Subcutaneous abdominal adipose tissue (tissue), 5 donors: ENCODE results near the gene EIF4A2.
"Not testable (repeated sequence)": the region's sequence is repeated elsewhere in the genome, so short reads cannot be mapped to it uniquely, and the experiment has no call there.

Experiments used
- H3K27ac ChIP-seq: one replicate; pipeline ENCODE4 v1.7.0; 2013; ENCODE audit warnings: low read depth, mild to moderate bottlenecking, inconsistent platforms, low read length, moderate library complexity
- H3K27me3 ChIP-seq, 5 donors: one replicate each; pipeline ENCODE4 v1.7.0; 2013; ENCODE audit warnings: low read length in 5 of 5, inconsistent platforms in 1 of 5; ENCODE audit not compliant: control insufficient read depth in 5 of 5, insufficient read depth in 4 of 5
- H3K36me3 ChIP-seq, 5 donors: one replicate each; pipeline ENCODE4 v1.7.0; 2013; ENCODE audit warnings: low read length in 5 of 5; ENCODE audit not compliant: control insufficient read depth in 5 of 5, insufficient read depth in 5 of 5
- H3K4me1 ChIP-seq, 5 donors: one replicate each; pipeline ENCODE4 v1.7.0; 2013; ENCODE audit warnings: low read length in 5 of 5, mild to moderate bottlenecking in 3 of 5, moderate library complexity in 1 of 5; ENCODE audit not compliant: control insufficient read depth in 5 of 5, insufficient read depth in 5 of 5
- H3K4me3 ChIP-seq, 5 donors: one replicate each; pipeline ENCODE4 v1.7.0; 2013; ENCODE audit warnings: low read length in 5 of 5, low read depth in 1 of 5
- H3K9ac ChIP-seq, 5 donors: one replicate each; pipeline ENCODE4 v1.7.0; 2013; ENCODE audit warnings: low read length in 5 of 5, mild to moderate bottlenecking in 4 of 5, moderate library complexity in 3 of 5
- H3K9me3 ChIP-seq, 5 donors: one replicate each; pipeline ENCODE4 v1.7.0; 2013; ENCODE audit warnings: low read length in 5 of 5; ENCODE audit not compliant: control insufficient read depth in 5 of 5
- donor health status: healthy.
- donor health status: healthy.
- donor health status: healthy.
- donor health status: healthy.
- donor health status: healthy.

EIF4A2 gene

DNA sequence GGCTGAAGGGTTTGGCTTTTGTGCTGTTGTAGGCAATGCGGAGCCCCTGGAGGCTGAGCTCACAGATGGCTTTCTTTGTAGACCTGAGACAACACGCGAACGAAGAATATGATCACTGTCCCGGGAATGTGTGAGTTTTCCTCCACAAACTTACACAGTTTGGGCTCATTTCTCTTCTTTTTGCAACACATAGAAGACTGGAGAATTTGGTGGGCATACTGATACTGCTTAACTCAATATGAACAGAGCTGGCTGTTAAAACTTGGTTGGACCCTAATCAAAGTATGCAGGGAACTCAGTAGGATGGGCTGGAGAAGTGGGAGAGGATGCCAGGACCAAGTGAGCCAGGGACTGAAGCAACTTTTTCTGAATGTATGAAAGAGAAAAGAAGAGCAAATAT lies 35.1 kb downstream of the EIF4A2 start:
- no peak overlapping the region for H3K9ac ChIP-seq

GRCh38 chr3:186818956-186819355 lies 35.6 kb downstream of the EIF4A2 start:
- Histone ChIP-seq H3K9ac (no peak overlapping the region), H3K4me3 (no peak overlapping the region), H3K36me3 (no peaks in the 10 kb centered on the region), H3K4me1 (peaks cover 0 to 3% (median 0%) of the 10 kb centered on the region in 5 donors), H3K27me3 (peaks cover 0 to under 1% (median 0%) of the 10 kb centered on the region in 5 donors), H3K9me3 (no peaks in the 10 kb centered on the region), H3K27ac (no peak overlapping the region)

More for the DNA sequence above, 35.1 kb downstream of the EIF4A2 start:
- H3K4me1 ChIP-seq: peaks cover 0 to 2% (median 0%) of the 10 kb centered on the region in 5 donors
- no peaks in the 10 kb centered on the region for H3K36me3 ChIP-seq
- no peak overlapping the region for H3K27ac ChIP-seq
- H3K9me3 ChIP-seq: no peaks in the 10 kb centered on the region
- H3K4me3 ChIP-seq: no peak overlapping the region
- H3K27me3 ChIP-seq: peaks cover 0 to 4% (median 0%) of the 10 kb centered on the region in 5 donors

GRCh38 chr3:186821429-186822387 lies 38.3 kb downstream of the EIF4A2 start:
- Histone ChIP-seq H3K27ac (no peak overlapping the region), H3K4me3 (no peak overlapping the region), H3K27me3 (peaks cover 0 to 24% (median 10%) of the 10 kb centered on the region in 5 donors), H3K9me3 (no peaks in the 10 kb centered on the region), H3K9ac (no peak overlapping the region), H3K4me1 (peaks cover 2 to 28% (median 23%) of the 10 kb centered on the region in 5 donors), H3K36me3 (no peaks in the 10 kb centered on the region)

- not testable (repeated sequence) for H3K9me3 ChIP-seq, H3K36me3 ChIP-seq, H3K27ac ChIP-seq, H3K4me3 ChIP-seq, H3K9ac ChIP-seq
- peaks cover 0 to 24% (median 10%) of the 10 kb centered on the region in 5 donors for H3K27me3 ChIP-seq
- H3K4me1 ChIP-seq: peaks cover 2 to 28% (median 24%) of the 10 kb centered on the region in 5 donors
Observed at GRCh38 chr3:186822388-186822759, 39.0 kb downstream of the EIF4A2 start.

- H3K27me3 ChIP-seq: peaks cover 0 to 24% (median 10%) of the 10 kb centered on the region in 5 donors
- H3K9me3 ChIP-seq: no peaks in the 10 kb centered on the region
- H3K36me3 ChIP-seq: no peaks in the 10 kb centered on the region
- peaks cover 2 to 32% (median 28%) of the 10 kb centered on the region in 5 donors for H3K4me1 ChIP-seq
- no peak overlapping the region for H3K4me3 ChIP-seq
- H3K9ac ChIP-seq: no peak overlapping the region
- H3K27ac ChIP-seq: no peak overlapping the region
Observed at GRCh38 chr3:186823386-186823785, 40.0 kb downstream of the EIF4A2 start.

GRCh38 chr3:186824430-186825139 lies 41.2 kb downstream of the EIF4A2 start:
- peak overlapping the region in 3 of 5 donors; percentile 17 to 53 (median 23) for H3K4me3 ChIP-seq
- no peaks in the 10 kb centered on the region for H3K36me3 ChIP-seq
- peaks cover 0 to 24% (median 13%) of the 10 kb centered on the region in 5 donors for H3K27me3 ChIP-seq
- H3K9me3 ChIP-seq: no peaks in the 10 kb centered on the region
- H3K9ac ChIP-seq: peak overlapping the region in 2 of 5 donors; percentile 44 to 64
- H3K27ac ChIP-seq: peak overlapping the region; percentile 23
- peaks cover 4 to 32% (median 28%) of the 10 kb centered on the region in 5 donors for H3K4me1 ChIP-seq

- Histone ChIP-seq H3K9ac (peak overlapping the region in 2 of 5 donors; percentile 33 to 66), H3K4me1 (peaks cover 4 to 32% (median 28%) of the 10 kb centered on the region in 5 donors), H3K27ac (peak overlapping the region; percentile 60), H3K36me3 (no peaks in the 10 kb centered on the region), H3K27me3 (peaks cover 3 to 30% (median 20%) of the 10 kb centered on the region in 5 donors), H3K4me3 (peak overlapping the region; percentile 11 to 74 (median 62)), H3K9me3 (no peaks in the 10 kb centered on the region)
Observed at GRCh38 chr3:186825294-186825821, 42.0 kb downstream of the EIF4A2 start.

- Histone ChIP-seq H3K4me1 (peaks cover 4 to 32% (median 28%) of the 10 kb centered on the region in 5 donors), H3K27me3 (peaks cover 3 to 31% (median 26%) of the 10 kb centered on the region in 5 donors), H3K27ac (peak overlapping the region; percentile 60), H3K9ac (peak overlapping the region in 4 of 5 donors; percentile 5 to 74 (median 48)), H3K9me3 (no peaks in the 10 kb centered on the region), H3K4me3 (peak overlapping the region; percentile 57 to 74 (median 62)), H3K36me3 (no peaks in the 10 kb centered on the region)
Observed at GRCh38 chr3:186825872-186826409, 42.6 kb downstream of the EIF4A2 start.

DNA sequence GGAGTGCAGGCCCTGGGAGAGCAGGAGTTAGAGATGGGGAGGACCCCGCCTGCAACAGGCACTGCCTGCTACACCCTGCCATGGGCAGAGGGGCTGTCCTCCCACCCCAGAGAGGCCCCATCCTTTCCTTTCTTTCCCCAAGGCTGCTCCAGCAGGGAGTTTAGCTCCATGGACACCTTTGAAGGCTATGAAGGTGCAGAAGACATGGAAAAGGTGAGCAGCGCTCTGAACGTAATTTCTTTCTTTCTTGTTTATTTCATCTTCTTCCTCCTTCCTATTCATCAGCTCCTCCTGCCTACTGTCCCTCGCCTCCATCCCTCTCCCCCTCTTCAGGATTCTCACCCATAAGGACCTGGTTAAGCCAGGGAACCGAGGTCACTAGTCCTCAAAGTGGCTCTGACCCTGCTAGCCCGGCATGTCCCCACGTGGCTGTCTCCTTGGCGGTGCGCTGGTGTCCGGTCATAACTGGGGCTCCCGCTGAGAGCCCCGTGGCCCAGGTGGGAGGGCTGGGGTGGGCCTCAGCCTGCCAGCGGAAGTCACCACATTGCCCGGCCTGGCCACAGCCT lies 43.1 kb downstream of the EIF4A2 start:
- Histone ChIP-seq H3K27me3 (peaks cover 3 to 31% (median 26%) of the 10 kb centered on the region in 5 donors), H3K9me3 (no peaks in the 10 kb centered on the region), H3K4me3 (peak overlapping the region; percentile 57 to 74 (median 62)), H3K36me3 (no peaks in the 10 kb centered on the region), H3K9ac (peak overlapping the region in 4 of 5 donors; percentile 5 to 74 (median 48)), H3K27ac (peak overlapping the region; percentile 60), H3K4me1 (peaks cover 4 to 33% (median 28%) of the 10 kb centered on the region in 5 donors)
